ENCODE data around the gene TMEM126B. TPM values are rescaled to one million over a fixed set of nuclear protein-coding genes. Genes with fewer than 3 reads are reported as not detected.
"Not testable (repeated sequence)": the region's sequence is repeated elsewhere in the genome, so short reads cannot be mapped to it uniquely, and the experiment has no call there.

Gene TMEM126B
- total RNA-seq, 1 donor from 2014 or later = 50.1 TPM

GRCh38 chr11:85647078-85647477 lies 18.7 kb downstream of the TMEM126B start:
- DNase-seq (ENCODE audit: extremely low read depth, low read depth, low spot score) = no peak

- no peak for DNase-seq (ENCODE audit: extremely low read depth, low read depth, low spot score)
Measured at GRCh38 chr11:85647604-85648299, 19.4 kb downstream of the TMEM126B start, which contains the start of gene TMEM126A. Gene TMEM126A, plus strand, starts transcription at chr11:85647967. Its CDS starts 2,289 bp downstream, at chr11:85650256.

- no peak for DNase-seq (ENCODE audit: extremely low read depth, low read depth, low spot score)
Measured at GRCh38 chr11:85651118-85651517, 22.7 kb downstream of the TMEM126B start.

- no peak for DNase-seq (ENCODE audit: extremely low read depth, low read depth, low spot score)
Measured at GRCh38 chr11:85652786-85653447, 24.5 kb downstream of the TMEM126B start.

- not testable (repeated sequence) for DNase-seq (ENCODE audit: extremely low read depth, low read depth, low spot score)
Measured at GRCh38 chr11:85654343-85654742, 25.9 kb downstream of the TMEM126B start.

GRCh38 chr11:85656777-85657176 lies 28.4 kb downstream of the TMEM126B start:
- no peak for DNase-seq (ENCODE audit: extremely low read depth, low read depth, low spot score)

- no peak for DNase-seq (ENCODE audit: extremely low read depth, low read depth, low spot score)
Measured at GRCh38 chr11:85658180-85658579, 29.8 kb downstream of the TMEM126B start.

GRCh38 chr11:85661972-85662664 lies 33.7 kb downstream of the TMEM126B start:
- no peak for DNase-seq (ENCODE audit: extremely low read depth, low read depth, low spot score)

GRCh38 chr11:85663080-85663752 lies 34.8 kb downstream of the TMEM126B start:
- no peak for DNase-seq (ENCODE audit: extremely low read depth, low read depth, low spot score)

- no peak for DNase-seq (ENCODE audit: extremely low read depth, low read depth, low spot score)
Measured at GRCh38 chr11:85663753-85664614, 35.6 kb downstream of the TMEM126B start.

- peak; percentile 66 for DNase-seq (ENCODE audit: extremely low read depth, low read depth, low spot score)
Measured at GRCh38 chr11:85664615-85665481, 36.5 kb downstream of the TMEM126B start, which contains the start of gene CREBZF. Gene CREBZF, minus strand, starts transcription at chr11:85665129. Its CDS starts 254 bp downstream, at chr11:85664875.

- DNase-seq (ENCODE audit: extremely low read depth, low read depth, low spot score) = no peak
Measured at GRCh38 chr11:85665733-85666132, 37.3 kb downstream of the TMEM126B start.

- no peak for DNase-seq (ENCODE audit: extremely low read depth, low read depth, low spot score)
Measured at GRCh38 chr11:85666687-85667086, 38.3 kb downstream of the TMEM126B start.

GRCh38 chr11:85668157-85668556 lies 39.8 kb downstream of the TMEM126B start:
- DNase-seq (ENCODE audit: extremely low read depth, low read depth, low spot score) = no peak

GRCh38 chr11:85670949-85671663 lies 42.7 kb downstream of the TMEM126B start:
- DNase-seq (ENCODE audit: extremely low read depth, low read depth, low spot score) = not testable (repeated sequence)

GRCh38 chr11:85672105-85672902 lies 43.9 kb downstream of the TMEM126B start:
- no peak for DNase-seq (ENCODE audit: extremely low read depth, low read depth, low spot score)

- no peak for DNase-seq (ENCODE audit: extremely low read depth, low read depth, low spot score)
Measured at GRCh38 chr11:85673393-85673792, 45.0 kb downstream of the TMEM126B start.

GRCh38 chr11:85679576-85679975 lies 51.2 kb downstream of the TMEM126B start:
- DNase-seq (ENCODE audit: extremely low read depth, low read depth, low spot score) = no peak

Data from glomerular endothelial cell (primary cell).